Suprapubic skin (tissue), 4 donors: ENCODE data around the gene STARD13. TPM values are rescaled to one million over a fixed set of nuclear protein-coding genes. Genes with fewer than 3 reads are reported as not detected.
"Not testable (repeated sequence)": the region's sequence is repeated elsewhere in the genome, so short reads cannot be mapped to it uniquely, and the experiment has no call there.

Experiments used
- DNase-seq, 2 donors: peaks; one replicate each; pipeline ENCODE4 v3.0.0-alpha.2; 2019; ENCODE audit warnings: low spot score in 2 of 2
- H3K27ac ChIP-seq: fragments of 200-600 bp; sonication (generic); one replicate; pipeline ENCODE4 v1.5.1; 2019
- H3K27me3 ChIP-seq: fragments of 200-600 bp; sonication (generic); one replicate; pipeline ENCODE4 v1.5.1; 2019
- H3K36me3 ChIP-seq: fragments of 200-600 bp; sonication (generic); one replicate; pipeline ENCODE4 v1.5.1; 2019
- H3K4me1 ChIP-seq: fragments of 200-600 bp; sonication (generic); one replicate; pipeline ENCODE4 v1.5.1; 2019
- H3K4me3 ChIP-seq: fragments of 200-600 bp; sonication (generic); one replicate; pipeline ENCODE4 v1.5.1; 2019; ENCODE audit warnings: mild to moderate bottlenecking
- H3K9me3 ChIP-seq: fragments of 200-600 bp; sonication (generic); one replicate; pipeline ENCODE4 v1.5.1; 2019
- CTCF ChIP-seq, 2 donors: fragments of 200-600 bp in 1 of 2; fragments of 450-650 bp in 1 of 2; sonication (generic) in 1 of 2; IDR thresholded peaks; one replicate each; pipeline ENCODE4 v1.5.1; 2016 to 2019; ENCODE audit warnings: antibody characterized with exemption in 2 of 2, mild to moderate bottlenecking in 1 of 2, moderate library complexity in 1 of 2
- EP300 ChIP-seq: sonication (generic); formaldehyde crosslinking; IDR thresholded peaks from one replicate; pipeline ENCODE4 v1.6.1; 2017; ENCODE audit warnings: antibody characterized with exemption
- POLR2A ChIP-seq, 2 donors: fragments of 450-650 bp; IDR thresholded peaks; one replicate each; pipeline ENCODE4 v1.6.1; 2017; ENCODE audit warnings: antibody characterized with exemption in 2 of 2, mild to moderate bottlenecking in 2 of 2, moderate library complexity in 2 of 2
- POLR2AphosphoS5 ChIP-seq, 3 donors: sonication (generic); formaldehyde crosslinking; IDR thresholded peaks; one replicate each; pipeline ENCODE4 v1.6.1; 2017; ENCODE audit warnings: antibody characterized with exemption in 3 of 3
- WGBS: methylation state at CpG from one replicate; pipeline ENCODE4 v1.1.5; 2018; 5-methylcytosine and 5-hydroxymethylcytosine counted together
- total RNA-seq, 4 donors: library from RNA; depleted of rRNA; stranded (reverse); fragments of >200 nt; gene quantifications; one replicate each; pipeline ENCODE4 v1.1.0, GENCODE V29; 2016

The STARD13 gene
- total RNA-seq, 4 donors from 2014 or later: 7.9 to 31.4 (median 15.9) TPM

DNA sequence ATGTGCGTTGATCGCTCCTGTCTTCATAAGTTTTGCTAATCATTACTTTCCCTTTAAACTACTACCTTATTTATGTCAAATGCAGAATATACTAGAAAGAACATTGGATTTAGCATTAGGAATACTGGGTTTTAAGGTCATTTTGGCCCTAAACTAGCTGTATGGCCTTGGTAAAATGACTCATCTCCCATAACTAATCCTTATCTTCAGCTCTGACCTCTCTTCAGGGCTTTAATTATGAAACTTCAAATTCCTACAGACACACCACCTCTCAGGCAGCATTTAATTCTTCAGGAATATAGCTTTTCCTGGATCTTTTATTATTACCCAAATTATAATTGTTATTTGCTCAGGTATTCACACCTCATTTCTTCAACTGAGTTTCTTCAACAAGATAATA is 121.2 kb downstream of the STARD13 start:
- TF ChIP-seq CTCF (IDR thresholded peaks at IDR 0.05) (no peak), POLR2AphosphoS5 (IDR thresholded peaks at IDR 0.05) (no peak), EP300 (no peak), POLR2A (IDR thresholded peaks at IDR 0.05) (no peak)
- H3K36me3 ChIP-seq: peaks cover 14% of the 10 kb centered on the region
- DNase-seq: no peak
- H3K4me3 ChIP-seq: no peak overlapping the region
- H3K27me3 ChIP-seq: no peaks in the 10 kb centered on the region
- H3K4me1 ChIP-seq: peaks cover 6% of the 10 kb centered on the region
- WGBS: 93% methylated on average over 2 of the region's 2 CpGs
- no peaks in the 10 kb centered on the region for H3K9me3 ChIP-seq
- no peak overlapping the region for H3K27ac ChIP-seq

DNA sequence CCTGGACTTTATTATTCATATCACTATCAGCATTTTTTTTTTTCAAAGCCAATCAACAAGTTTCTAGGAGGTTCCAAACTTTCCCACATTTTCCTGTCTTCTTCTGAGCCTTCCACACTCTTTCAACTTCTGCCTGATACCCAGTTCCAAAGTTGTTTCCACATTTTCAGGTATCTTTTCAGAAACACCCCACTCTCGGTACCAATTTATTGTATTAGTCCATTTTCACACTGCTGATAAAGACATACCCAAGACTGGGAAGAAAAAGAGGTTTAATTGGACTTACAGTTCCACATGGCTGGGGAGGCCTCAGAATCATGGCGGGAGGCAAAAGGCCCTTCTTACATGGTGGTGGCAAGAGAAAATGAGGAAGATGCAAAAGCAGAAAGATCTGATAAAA is 122.8 kb downstream of the STARD13 start:
- H3K9me3 ChIP-seq, H3K4me3 ChIP-seq, H3K27me3 ChIP-seq, H3K27ac ChIP-seq, DNase-seq, H3K4me1 ChIP-seq: not testable (repeated sequence)
- 100% methylated on average over 2 of the region's 2 CpGs for WGBS
- H3K36me3 ChIP-seq: peaks cover 22% of the 10 kb centered on the region

GRCh38 chr13:33158816-33159215 is 126.7 kb downstream of the STARD13 start:
- 90% methylated on average over 8 of the region's 8 CpGs for WGBS
- TF ChIP-seq POLR2A (IDR thresholded peaks at IDR 0.05) (no peak), POLR2AphosphoS5 (IDR thresholded peaks at IDR 0.05) (no peak), EP300 (no peak), CTCF (IDR thresholded peaks at IDR 0.05) (no peak)
- DNase-seq: no peak
- H3K27ac ChIP-seq: no peak overlapping the region
- peaks cover 22% of the 10 kb centered on the region for H3K36me3 ChIP-seq
- peaks cover 3% of the 10 kb centered on the region for H3K4me1 ChIP-seq
- no peak overlapping the region for H3K4me3 ChIP-seq
- H3K9me3 ChIP-seq: no peaks in the 10 kb centered on the region
- H3K27me3 ChIP-seq: no peaks in the 10 kb centered on the region

DNA sequence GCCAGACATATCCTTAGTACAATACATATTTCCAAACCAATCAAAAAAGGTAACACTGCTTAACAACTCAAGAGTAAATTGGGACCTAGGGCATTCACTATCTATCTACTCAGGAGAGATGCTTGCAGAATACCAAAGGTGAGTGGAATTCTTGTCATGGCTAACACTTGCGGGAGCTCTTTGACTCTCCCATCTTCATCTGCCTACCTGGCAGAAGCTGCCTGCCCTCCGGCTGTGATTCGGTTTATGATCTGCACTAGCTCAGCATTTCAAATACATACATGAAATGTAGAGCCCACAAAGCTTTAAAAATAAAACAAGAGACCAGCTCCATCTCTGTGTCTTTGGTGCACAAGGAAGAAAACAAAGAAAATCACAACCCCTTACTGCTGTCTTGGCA is 127.3 kb downstream of the STARD13 start:
- H3K4me3 ChIP-seq: no peak overlapping the region
- WGBS: 94% methylated on average over 3 of the region's 3 CpGs
- H3K4me1 ChIP-seq: peaks cover 4% of the 10 kb centered on the region
- no peaks in the 10 kb centered on the region for H3K27me3 ChIP-seq
- no peaks in the 10 kb centered on the region for H3K9me3 ChIP-seq
- DNase-seq: no peak
- H3K36me3 ChIP-seq: peaks cover 22% of the 10 kb centered on the region
- TF ChIP-seq POLR2AphosphoS5 (IDR thresholded peaks at IDR 0.05) (no peak), CTCF (IDR thresholded peaks at IDR 0.05) (no peak)
- H3K27ac ChIP-seq: no peak overlapping the region

- peaks cover 7% of the 10 kb centered on the region for H3K4me1 ChIP-seq
- TF ChIP-seq EP300: no peak
- no peak for TF ChIP-seq CTCF (IDR thresholded peaks at IDR 0.05)
- TF ChIP-seq POLR2A (IDR thresholded peaks at IDR 0.05): no peak
- TF ChIP-seq POLR2AphosphoS5 (IDR thresholded peaks at IDR 0.05): no peak
- H3K27me3 ChIP-seq: no peaks in the 10 kb centered on the region
- WGBS: 90% methylated on average over 5 of the region's 5 CpGs
- no peak overlapping the region for H3K27ac ChIP-seq
- DNase-seq: no peak
- H3K4me3 ChIP-seq: no peak overlapping the region
- H3K9me3 ChIP-seq: no peaks in the 10 kb centered on the region
- H3K36me3 ChIP-seq: peaks cover 8% of the 10 kb centered on the region
Measured at GRCh38 chr13:33154911-33155310, 130.6 kb downstream of the STARD13 start.
